ENCODE data around the gene FAM25C.
"Not testable (repeated sequence)": the region's sequence is repeated elsewhere in the genome, so short reads cannot be mapped to it uniquely, and the experiment has no call there.

- not testable (repeated sequence) for TF ChIP-seq E4F1 (IDR thresholded peaks at IDR 0.05; ENCODE audit: borderline replicate concordance, partially characterized antibody); TCF7 (IDR thresholded peaks at IDR 0.05; ENCODE audit: borderline replicate concordance); CEBPB (IDR thresholded peaks at IDR 0.05; ENCODE audit: borderline replicate concordance in 1 of 2, low read depth in 2 of 2, low read length in 2 of 2); MAX (IDR thresholded peaks at IDR 0.05; ENCODE audit: low read depth, low read length); NRF1 (conservative IDR thresholded peaks at IDR 0.05; ENCODE audit: low read depth, low read length)
Observed at GRCh38 chr10:47994045-47994444, 5.5 kb downstream of the FAM25C start.

All from GM12878 (cell line).